ENCODE results near the gene RIMBP2.
"Not testable (repeated sequence)": the region's sequence is repeated elsewhere in the genome, so short reads cannot be mapped to it uniquely, and the experiment has no call there.

Gene RIMBP2
- long read RNA-seq, donor 1: 0 reads
- long read RNA-seq, donor 2, partial matches to known transcripts: 0 of 1 reads
- long read RNA-seq, donor 2, other reads (novel, unspliced or antisense): 0 of 1 reads
- long read RNA-seq, donor 3: 0 reads
- long read RNA-seq, donor 4: 0 reads
- long read RNA-seq, donor 5, partial matches to known transcripts: 15 of 15 reads
- long read RNA-seq, donor 5, other reads (novel, unspliced or antisense): 0 of 15 reads
- long read RNA-seq, donor 6, partial matches to known transcripts: 6 of 6 reads
- long read RNA-seq, donor 6, other reads (novel, unspliced or antisense): 0 of 6 reads
- long read RNA-seq, donor 7, partial matches to known transcripts: 0 of 1 reads
- long read RNA-seq, donor 7, other reads (novel, unspliced or antisense): 0 of 1 reads
- long read RNA-seq, donor 8: 0 reads

GRCh38 chr12:130715998-130716968 is at the start of gene RIMBP2:
TSS of gene RIMBP2 (minus strand) at chr12:130716299. CDS start at chr12:130479013, 237,286 bp downstream.
- DNase-seq: peak; percentile 78

GRCh38 chr12:130765186-130765659 is 49.1 kb upstream of the RIMBP2 start:
- no peak for DNase-seq

GRCh38 chr12:130764475-130765185 is 48.5 kb upstream of the RIMBP2 start:
- no peak for DNase-seq

GRCh38 chr12:130764073-130764472 is 48.0 kb upstream of the RIMBP2 start:
- DNase-seq: no peak

- DNase-seq: no peak
These were observed 46.2 kb upstream of the RIMBP2 start for GRCh38 chr12:130762319-130762675.

- peak; percentile 51 for DNase-seq
These were observed 45.6 kb upstream of the RIMBP2 start for GRCh38 chr12:130761537-130762318.

GRCh38 chr12:130754234-130754901 is 38.3 kb upstream of the RIMBP2 start:
- DNase-seq: no peak

GRCh38 chr12:130752692-130753230 is 36.7 kb upstream of the RIMBP2 start:
- DNase-seq: no peak

GRCh38 chr12:130752037-130752436 is 35.9 kb upstream of the RIMBP2 start:
- DNase-seq: not testable (repeated sequence)

GRCh38 chr12:130748786-130749185 is 32.7 kb upstream of the RIMBP2 start:
- no peak for DNase-seq

GRCh38 chr12:130747867-130748740 is 32.0 kb upstream of the RIMBP2 start:
- DNase-seq: peak; percentile 65

GRCh38 chr12:130746546-130746945 is 30.4 kb upstream of the RIMBP2 start:
- DNase-seq: no peak

GRCh38 chr12:130745921-130746320 is 29.8 kb upstream of the RIMBP2 start:
- no peak for DNase-seq

GRCh38 chr12:130744274-130744673 is 28.2 kb upstream of the RIMBP2 start:
- DNase-seq: no peak

- no peak for DNase-seq
These were observed 27.5 kb upstream of the RIMBP2 start for GRCh38 chr12:130743606-130744005.

GRCh38 chr12:130743176-130743575 is 27.1 kb upstream of the RIMBP2 start:
- DNase-seq: no peak

- DNase-seq: no peak
These were observed 26.6 kb upstream of the RIMBP2 start for GRCh38 chr12:130742716-130743115.

GRCh38 chr12:130742112-130742511 is 26.0 kb upstream of the RIMBP2 start:
- no peak for DNase-seq

- DNase-seq: no peak
These were observed 23.5 kb upstream of the RIMBP2 start for GRCh38 chr12:130739571-130739970.

- DNase-seq: not testable (repeated sequence)
These were observed 22.3 kb upstream of the RIMBP2 start for GRCh38 chr12:130738403-130738802.
